Hypothalamus (tissue), 51 donors: ENCODE measurements around the gene MC4R.

Experiments
- DNase-seq, 51 donors: peaks; one replicate each; lab custom pipeline; 2025; lab: John Stamatoyannopoulos, UW

Gene MC4R

DNA sequence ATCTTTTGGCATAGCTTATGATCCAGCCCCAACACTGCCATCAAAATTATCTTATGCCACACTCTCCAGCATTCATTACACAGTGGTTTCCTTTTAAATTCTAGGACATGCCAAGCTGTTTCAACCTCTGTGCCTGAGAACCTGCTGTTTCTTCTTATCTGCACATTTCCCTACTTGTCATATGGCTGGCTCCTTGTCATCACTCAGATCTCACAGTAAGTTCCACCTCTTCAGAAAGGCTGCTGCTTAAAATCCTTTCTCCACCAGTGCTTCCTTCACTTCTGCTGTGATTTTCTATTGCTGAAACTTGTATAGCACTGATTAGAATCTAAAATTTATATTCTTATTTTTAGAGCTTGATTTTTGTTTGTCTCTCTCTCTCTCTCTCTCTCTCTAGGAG is 43.4 kb downstream of the MC4R start:
- no peak for DNase-seq

DNA sequence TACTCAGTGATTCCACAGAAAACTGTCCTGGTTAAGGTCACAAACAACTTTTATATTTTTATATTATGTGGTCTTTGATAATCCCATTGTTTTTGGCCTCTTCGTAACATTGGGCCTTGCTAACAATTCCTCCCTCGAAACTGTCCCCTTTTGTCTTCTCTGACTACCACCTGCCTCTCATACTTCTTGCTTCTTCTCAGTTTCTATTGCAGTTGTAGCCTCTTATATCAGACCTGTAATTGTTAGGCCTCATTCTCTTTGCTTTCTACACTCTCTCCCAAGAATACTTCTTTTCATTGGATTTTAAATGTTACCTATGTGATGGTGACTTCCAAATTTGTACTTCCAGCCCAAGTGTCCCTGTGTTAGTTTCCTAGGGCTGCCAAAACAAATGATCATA is 44.7 kb downstream of the MC4R start:
- no peak for DNase-seq

DNA sequence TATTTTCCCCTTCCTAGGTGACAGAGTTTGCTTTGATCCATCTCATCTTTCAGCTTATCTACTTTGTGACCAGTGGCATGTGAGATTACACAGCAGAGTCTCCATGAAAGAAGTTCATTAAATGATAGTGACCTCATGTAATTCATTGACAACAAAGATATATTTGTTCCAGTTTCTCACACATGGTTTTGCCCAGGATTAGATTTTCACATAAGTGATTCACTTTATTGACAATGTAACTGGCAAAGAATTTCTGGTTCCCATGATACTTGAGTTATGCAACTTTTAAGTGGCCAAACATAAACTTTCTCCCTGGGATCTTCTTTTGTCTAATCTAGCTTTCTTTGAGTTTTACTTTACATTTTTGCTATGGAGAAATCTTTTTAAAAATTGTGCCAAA is 50.0 kb downstream of the MC4R start:
- DNase-seq: no peak
